Measurements from ENCODE around the gene ERI3.

Gene ERI3

DNA sequence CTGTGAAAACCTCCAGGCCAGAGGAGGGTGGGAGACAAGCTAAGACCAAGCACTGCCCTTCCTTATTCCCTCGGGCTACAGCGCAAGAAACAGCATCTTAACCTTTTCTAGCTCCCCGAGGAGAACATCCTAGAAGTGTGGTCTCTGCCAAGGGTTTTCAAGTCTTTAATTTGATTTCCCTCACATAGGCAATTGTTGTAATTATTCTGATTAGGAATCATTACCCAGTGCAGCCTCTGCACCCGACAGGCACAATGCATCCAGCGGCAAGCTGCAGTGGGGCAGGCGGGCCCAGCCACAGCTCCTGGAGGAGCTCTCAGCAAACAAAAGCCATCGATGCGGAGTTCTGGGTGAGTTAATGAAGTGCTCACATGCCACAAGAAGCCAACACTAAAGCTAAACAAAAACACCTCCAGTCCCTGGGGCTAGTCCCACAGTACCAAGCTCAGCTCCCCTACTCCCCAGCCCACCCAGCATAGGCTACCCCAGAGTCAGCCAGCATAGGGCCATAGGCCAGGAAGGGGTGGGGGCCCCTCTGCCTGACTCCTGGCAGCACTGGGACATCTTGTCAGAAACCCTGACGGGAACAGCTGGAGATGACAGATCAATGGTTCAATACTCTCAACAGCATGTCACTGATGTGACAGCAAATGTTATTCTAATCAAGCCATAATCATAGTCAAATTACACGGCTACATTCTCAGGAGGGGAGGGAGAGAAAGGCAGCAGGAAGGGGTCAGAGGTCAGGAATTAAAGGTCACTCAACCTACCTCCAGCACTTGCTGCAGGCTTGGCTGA is 42.5 kb downstream of the ERI3 start:
- ChIA-PET CTCF (interaction anchor here (1.2 to 4.6 kb wide), 6 partner anchors 10 to 340 kb away, joined by 3 to 27 read pairs (median 6); no protein-coding TSS in a partner anchor), POLR2A (no interaction called here)
- no peak for DNase-seq (ENCODE audit: low read depth, low spot score)
- no peak overlapping the region for H3K4me3 ChIP-seq (ENCODE audit: low read depth, low read length)
- TF ChIP-seq, protein P1, sequence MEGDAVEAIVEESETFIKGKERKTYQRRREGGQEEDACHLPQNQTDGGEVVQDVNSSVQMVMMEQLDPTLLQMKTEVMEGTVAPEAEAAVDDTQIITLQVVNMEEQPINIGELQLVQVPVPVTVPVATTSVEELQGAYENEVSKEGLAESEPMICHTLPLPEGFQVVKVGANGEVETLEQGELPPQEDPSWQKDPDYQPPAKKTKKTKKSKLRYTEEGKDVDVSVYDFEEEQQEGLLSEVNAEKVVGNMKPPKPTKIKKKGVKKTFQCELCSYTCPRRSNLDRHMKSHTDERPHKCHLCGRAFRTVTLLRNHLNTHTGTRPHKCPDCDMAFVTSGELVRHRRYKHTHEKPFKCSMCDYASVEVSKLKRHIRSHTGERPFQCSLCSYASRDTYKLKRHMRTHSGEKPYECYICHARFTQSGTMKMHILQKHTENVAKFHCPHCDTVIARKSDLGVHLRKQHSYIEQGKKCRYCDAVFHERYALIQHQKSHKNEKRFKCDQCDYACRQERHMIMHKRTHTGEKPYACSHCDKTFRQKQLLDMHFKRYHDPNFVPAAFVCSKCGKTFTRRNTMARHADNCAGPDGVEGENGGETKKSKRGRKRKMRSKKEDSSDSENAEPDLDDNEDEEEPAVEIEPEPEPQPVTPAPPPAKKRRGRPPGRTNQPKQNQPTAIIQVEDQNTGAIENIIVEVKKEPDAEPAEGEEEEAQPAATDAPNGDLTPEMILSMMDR (IDR thresholded peaks at IDR 0.05; ENCODE audit: insufficient read depth, low read length, missing control alignments): no peak

DNA sequence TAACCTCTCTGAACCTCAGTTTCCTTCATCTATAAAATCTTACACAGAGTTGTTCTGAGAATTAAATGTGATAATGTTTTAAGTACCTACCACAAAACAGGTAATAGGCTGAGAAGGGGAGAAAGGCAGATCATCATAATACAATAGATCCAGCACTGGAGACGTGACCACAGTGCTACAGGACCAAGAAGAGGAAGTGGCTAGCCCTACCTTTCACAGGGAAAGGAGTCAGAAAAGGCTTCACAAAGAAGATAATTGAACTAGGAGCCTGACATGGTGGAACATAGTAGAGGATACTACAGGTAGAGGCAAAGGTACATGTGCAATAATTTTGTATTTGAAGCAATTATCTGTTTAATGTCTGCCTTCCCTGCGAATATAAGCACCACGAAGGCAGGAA is 45.1 kb downstream of the ERI3 start:
- TF ChIP-seq, protein P1 (IDR thresholded peaks at IDR 0.05; ENCODE audit: insufficient read depth, low read length, missing control alignments): no peak
- DNase-seq (ENCODE audit: low read depth, low spot score): no peak
- CTCF ChIA-PET: interaction anchor here (3.2 kb wide), 1 partner anchor 93 kb away, joined by 9 read pairs; no protein-coding TSS in a partner anchor
- H3K4me3 ChIP-seq (ENCODE audit: low read depth, low read length): no peak overlapping the region
- POLR2A ChIA-PET: no interaction called here

GRCh38 chr1:44305962-44306422 is 49.1 kb downstream of the ERI3 start:
- TF ChIP-seq, protein P1 (IDR thresholded peaks at IDR 0.05; ENCODE audit: insufficient read depth, low read length, missing control alignments): no peak
- no peak for DNase-seq (ENCODE audit: low read depth, low spot score)
- POLR2A ChIA-PET: no interaction called here
- no peak overlapping the region for H3K4me3 ChIP-seq (ENCODE audit: low read depth, low read length)
- CTCF ChIA-PET: interaction anchor here (0.9 to 2.5 kb wide), 4 partner anchors 8 to 72 kb away, joined by 3 to 8 read pairs (median 4); no protein-coding TSS in a partner anchor

- DNase-seq (ENCODE audit: low read depth, low spot score): no peak
- ChIA-PET POLR2A (no interaction called here), CTCF (interaction anchor here (1.0 kb wide), 2 partner anchors 11 to 14 kb away, joined by 3 read pairs; no protein-coding TSS in a partner anchor)
- no peak overlapping the region for H3K4me3 ChIP-seq (ENCODE audit: low read depth, low read length)
- TF ChIP-seq, protein P1 (IDR thresholded peaks at IDR 0.05; ENCODE audit: insufficient read depth, low read length, missing control alignments): no peak
These were observed 51.5 kb downstream of the ERI3 start for GRCh38 chr1:44303532-44303931.

DNA sequence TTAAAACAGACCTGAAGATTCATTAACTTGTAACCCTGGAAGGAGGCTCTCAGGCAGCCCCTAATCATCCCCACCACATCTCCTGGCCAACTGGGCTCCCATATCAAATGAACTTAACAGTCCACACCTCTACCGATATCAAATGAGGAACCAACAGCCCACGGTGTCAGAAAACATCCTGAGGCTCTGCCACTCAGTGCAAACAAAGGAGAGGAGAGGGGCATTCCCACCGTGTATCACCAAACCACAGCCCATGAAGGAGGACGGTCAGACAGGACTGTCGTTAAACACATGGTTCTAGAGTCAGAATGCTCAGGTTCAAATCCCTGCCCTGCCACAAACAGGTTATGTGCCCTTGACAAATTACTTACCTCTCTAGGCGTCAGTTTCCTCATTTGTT is 52.5 kb downstream of the ERI3 start:
- ChIA-PET CTCF (interaction anchor here (1.0 to 3.4 kb wide), 3 partner anchors 9 to 15 kb away, joined by 3 to 10 read pairs (median 8); no protein-coding TSS in a partner anchor), POLR2A (no interaction called here)
- no peak for DNase-seq (ENCODE audit: low read depth, low spot score)
- TF ChIP-seq, protein P1 (IDR thresholded peaks at IDR 0.05; ENCODE audit: insufficient read depth, low read length, missing control alignments): no peak
- H3K4me3 ChIP-seq (ENCODE audit: low read depth, low read length): no peak overlapping the region

DNA sequence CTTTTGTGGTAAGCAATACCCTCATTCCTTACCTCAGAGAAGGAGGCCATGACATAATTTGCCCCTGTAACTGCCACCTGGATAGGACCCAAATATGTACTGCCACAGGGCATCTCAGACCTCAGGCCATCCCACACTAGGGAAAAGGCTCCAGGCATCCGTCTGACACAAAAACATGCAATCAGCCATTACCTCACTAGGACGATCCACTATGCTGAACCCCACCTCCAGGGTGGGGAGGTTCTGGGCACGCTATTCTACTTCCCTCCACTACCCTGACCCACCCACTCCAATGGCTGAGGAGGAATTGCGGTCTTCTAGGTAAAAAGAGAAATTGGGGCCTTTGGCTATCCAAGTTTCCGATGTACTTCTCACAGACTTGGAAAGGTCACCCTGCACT is 53.6 kb downstream of the ERI3 start:
- DNase-seq (ENCODE audit: low read depth, low spot score): no peak
- ChIA-PET CTCF (interaction anchor here (1.3 to 11.3 kb wide), 3 partner anchors 11 to 84 kb away, joined by 8 to 101 read pairs (median 10); no protein-coding TSS in a partner anchor), POLR2A (no interaction called here)
- TF ChIP-seq, protein P1 (IDR thresholded peaks at IDR 0.05; ENCODE audit: insufficient read depth, low read length, missing control alignments): no peak
- no peak overlapping the region for H3K4me3 ChIP-seq (ENCODE audit: low read depth, low read length)
